ENCODE measurements around the gene DIO1.
A peak's percentile ranks its signal among the peaks of the same experiment; 100 is the strongest.
"Not testable (repeated sequence)": the region's sequence is repeated elsewhere in the genome, so short reads cannot be mapped to it uniquely, and the experiment has no call there.

Gene DIO1

DNA sequence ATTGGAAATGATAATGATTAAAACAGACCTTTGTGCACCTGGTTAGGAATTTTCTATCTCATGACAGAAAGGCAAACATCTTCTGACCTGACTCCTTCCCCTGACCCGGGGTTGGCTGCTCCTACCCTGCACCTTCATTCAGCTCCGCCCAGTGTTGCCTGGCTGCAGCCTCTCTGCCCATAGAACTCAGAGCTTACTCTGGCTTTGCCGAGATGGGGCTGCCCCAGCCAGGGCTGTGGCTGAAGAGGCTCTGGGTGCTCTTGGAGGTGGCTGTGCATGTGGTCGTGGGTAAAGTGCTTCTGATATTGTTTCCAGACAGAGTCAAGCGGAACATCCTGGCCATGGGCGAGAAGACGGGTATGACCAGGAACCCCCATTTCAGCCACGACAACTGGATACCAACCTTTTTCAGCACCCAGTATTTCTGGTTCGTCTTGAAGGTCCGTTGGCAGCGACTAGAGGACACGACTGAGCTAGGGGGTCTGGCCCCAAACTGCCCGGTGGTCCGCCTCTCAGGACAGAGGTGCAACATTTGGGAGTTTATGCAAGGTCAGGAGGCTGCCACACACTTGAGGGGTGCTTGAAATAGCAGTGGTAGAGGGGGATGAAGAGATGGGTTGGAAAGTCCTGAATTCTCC lies at the start of gene DIO1:
DIO1 (plus strand) TSS at position 189 of the 638 bp plus-strand sequence; CDS start at position 213, 24 bp downstream.
- no peak for DNase-seq (ENCODE audit: low read depth in 2 of 2)

DNA sequence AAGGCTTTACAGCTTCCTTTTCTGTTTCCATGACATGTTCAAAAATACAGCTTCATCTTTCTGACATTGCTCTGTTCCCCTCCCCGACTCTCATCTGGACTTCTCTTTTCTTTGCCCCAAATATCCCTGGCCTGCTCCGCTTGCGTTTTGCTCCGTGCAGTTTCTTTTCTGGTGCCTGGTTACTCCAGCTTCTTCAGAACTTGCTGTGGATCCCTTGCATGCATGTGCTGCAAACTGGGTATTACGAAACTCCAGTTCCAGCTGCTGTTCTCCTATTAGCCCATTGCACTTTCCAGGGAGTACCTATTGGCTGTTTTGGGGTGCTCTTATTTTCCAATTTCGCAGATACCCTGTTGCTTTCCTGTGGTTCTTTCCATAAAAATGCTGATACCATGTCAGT lies 46.0 kb upstream of the DIO1 start:
- DNase-seq (ENCODE audit: low read depth in 2 of 2) = no peak

DNA sequence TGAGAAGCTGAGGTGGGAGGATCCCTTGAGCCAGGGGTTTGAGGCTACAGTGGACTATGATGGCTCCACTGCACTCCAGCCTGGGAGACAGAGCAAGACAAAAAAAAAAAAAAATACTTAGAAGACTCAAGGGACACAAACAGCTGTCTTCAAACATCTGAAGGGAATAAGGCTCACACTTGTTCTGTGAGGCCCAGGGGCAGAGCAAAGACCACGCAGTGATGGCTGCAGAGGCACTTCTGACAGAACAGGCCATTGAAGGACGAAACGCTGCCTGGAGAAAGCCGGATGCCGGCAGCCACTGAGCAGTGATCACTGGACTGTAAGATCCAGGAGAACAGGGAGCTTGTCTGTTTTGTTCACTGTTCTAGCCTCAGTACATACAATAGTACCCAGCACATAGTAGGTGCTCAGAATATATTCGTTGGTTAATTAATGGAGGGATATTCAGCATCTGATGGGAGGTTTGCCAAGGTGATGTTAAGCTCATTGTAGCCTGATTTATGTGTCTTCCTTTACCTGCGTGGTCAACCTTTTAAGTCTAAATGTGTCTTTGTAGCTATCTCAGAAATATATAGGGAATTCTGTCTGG lies 43.8 kb upstream of the DIO1 start:
- no peak for DNase-seq (ENCODE audit: low read depth in 2 of 2)

DNA sequence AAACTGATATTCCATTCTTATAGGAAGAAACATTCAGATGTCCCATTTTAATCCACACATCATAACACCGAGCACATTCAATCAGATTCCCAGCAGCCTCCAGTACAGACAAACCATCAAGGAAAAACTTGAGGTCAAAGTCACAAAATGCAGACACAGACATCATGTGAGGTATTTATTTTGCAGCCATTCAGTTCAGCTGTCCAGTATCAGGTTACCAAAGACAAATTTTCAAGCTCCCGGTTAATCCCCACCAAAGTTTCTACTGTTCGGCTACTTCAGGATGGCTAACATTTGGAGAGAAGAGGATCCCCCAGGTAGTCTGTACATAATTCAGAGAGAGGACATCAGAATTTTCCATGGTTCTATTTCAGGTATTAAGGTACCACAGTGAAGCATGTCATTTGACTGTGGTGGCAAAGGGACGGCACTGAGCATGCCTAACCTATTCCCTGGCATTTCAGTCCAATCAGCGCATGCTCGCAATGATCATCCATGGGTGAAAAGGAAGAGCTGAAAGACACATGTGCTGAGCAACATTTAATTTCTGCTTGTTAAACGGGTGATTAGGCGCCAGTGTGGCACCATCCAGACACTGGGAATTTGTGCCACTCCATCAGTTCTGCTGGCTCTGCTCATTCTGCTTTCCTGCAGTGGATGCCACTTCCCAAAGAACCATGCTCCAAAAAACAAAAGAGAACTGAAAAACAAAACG lies 42.3 kb upstream of the DIO1 start:
- DNase-seq (ENCODE audit: low read depth in 2 of 2) = no peak

DNA sequence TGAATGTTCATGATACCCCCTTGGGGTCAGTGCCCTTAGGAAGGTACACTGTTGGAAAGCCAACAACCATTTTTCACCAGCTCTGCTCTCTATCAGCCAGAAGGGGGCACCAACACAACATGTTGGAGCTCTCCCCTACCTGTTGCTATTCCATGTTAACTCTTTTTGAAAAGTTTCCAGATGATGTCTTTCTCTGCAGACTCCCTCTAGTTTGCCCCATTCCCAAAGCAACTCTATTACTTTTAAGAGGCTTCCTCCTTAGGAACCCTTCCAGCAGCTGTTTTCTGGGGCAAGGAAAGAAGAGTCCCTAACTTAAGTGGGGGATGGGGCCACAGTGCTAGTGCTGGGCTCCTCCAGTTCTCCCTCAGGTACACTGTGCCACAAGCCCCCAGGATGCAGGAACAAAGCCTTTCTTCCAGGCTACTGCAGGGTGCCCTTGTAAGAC lies 33.0 kb upstream of the DIO1 start:
- peak; percentile 13 to 17 for DNase-seq (ENCODE audit: low read depth in 2 of 2)

DNA sequence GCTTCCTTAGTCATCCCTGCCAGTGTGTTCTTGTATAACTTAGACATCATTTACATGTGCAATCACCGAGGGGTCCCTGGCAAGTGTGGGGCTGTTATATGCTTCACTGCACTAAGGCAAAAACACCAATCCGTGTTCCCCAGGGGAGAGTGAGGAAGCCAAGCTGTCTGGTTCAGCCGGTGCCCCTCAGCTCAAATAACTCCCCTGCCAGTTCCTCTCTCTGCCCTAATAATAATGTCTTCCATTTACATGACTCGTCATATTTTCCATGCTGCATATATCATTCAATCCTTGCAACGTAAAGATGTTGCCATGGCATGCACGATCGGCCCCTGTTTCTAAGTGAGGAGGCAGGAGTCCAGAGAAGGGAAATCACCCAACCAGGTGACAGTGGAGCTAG lies 31.5 kb upstream of the DIO1 start:
- no peak for DNase-seq (ENCODE audit: low read depth in 2 of 2)

DNA sequence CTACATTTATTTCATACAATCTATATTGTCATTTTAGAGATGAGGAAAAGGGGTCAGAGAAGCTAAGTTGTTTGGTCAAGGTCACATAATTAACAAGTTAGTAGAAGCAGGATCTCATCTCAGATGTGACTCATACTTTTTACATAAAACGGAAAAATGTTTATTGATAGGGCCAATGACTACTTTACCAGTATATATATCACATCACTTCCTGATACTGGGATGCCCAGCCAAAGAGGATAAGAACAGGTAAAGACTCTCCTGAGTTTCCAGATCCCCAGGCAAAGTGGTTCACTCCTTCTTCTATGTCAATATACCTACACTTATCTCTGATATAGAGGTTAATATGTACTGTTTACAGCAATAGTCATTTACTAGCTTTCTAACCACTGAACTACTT lies 25.4 kb upstream of the DIO1 start:
- no peak for DNase-seq (ENCODE audit: low read depth in 2 of 2)

DNA sequence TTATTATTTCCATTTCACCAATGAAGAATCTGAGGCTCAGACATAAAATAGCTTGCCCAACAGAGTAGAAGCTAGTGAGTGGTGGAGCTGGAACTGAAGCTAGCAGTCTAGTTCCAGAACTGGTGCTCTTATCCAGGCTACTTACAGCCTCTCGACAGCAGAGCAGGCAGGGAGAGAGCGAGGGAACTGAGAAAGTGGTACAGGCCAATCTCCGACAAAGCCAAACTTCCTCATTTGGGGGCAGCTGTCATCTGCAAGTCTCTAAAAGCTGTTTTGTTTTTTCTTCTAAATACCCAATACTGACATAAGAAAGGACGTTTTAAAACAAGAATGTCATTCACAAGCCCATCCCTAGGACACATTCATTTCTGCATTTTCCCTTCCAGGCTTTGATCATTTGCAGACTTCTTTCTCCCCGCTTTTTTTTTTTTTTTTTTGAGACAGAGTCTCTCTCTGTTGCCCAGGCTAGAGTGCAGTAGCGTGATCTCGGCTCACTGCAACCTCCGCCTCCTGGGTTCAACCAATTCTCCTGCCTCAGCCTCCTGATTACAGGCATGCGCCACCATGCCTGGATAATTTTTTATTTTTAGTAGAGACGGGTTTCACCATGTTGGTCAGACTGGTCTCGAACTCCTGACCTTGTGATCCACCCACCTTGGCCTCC lies 24.4 kb upstream of the DIO1 start:
- no peak for DNase-seq (ENCODE audit: low read depth in 2 of 2)

DNA sequence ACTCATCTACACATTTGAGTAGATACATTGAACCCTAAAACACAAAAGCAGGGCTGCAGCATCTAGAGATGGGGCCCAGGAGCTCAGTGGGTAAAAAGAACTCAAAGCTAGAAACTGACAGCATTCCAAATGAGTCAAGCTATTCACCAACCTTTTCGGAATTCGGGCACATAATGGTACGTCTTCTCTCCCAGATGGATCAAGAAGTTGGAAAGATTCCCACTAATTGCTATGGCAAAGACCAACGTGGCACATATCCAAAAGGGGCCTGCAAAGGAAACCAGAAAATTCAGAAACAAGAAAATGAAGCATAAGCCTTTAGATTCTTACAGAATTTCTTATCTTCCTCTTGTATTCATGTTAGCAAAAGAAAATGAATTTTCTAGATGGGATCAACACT lies 22.8 kb upstream of the DIO1 start:
- DNase-seq (ENCODE audit: low read depth in 2 of 2) = no peak

DNA sequence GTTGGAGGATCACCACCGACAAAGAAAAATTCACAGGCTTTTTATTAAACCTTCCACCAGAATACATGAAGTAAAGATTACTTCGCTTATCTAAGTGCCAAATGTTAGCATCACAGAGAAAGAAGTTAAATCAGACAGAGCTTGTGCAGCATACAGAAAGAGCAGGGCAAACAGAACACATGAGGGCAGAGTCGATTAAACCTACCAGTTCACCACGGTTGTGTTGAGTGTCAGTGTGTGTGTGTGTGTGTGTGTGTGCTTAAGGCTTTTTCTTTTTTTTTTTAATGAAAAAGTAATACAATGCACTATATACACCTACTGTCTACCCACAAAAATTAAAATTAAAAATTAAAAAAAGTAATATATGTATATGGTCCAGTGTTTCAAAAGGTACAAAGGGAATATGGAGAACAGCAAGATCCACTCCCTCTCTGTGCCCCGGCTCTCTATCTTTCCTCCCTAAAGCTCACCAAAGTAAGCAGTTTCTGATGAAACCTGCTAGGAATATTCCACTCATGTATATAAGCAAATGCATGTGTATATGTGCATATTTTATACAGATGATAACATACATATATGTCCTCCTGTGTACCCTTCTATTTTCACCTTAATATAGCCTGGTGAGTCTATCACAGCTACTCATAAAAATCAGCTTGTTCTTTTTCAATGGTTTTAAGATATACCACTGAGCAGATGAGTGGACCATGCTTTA lies 22.1 kb upstream of the DIO1 start:
- DNase-seq (ENCODE audit: low read depth in 2 of 2) = no peak

DNA sequence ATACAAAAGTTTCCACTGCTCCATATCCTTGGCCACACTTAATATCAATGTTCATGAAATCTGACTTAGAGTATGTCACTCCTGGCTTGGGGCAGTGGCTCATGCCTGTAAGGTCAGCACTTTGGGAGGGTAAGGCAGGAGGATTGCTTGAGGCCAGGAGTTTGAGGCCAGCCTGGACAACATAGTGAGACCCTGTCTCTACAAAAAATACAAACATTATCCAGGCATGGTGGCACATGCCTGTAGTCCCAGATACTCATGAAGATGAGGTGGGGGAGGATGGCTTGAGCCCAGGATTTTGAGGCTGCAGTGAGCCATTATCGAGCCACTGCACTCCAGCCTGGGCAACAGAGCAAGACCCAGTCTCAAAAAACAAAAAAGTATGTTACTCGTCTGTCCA lies 18.8 kb upstream of the DIO1 start:
- not testable (repeated sequence) for DNase-seq (ENCODE audit: low read depth in 2 of 2)

DNA sequence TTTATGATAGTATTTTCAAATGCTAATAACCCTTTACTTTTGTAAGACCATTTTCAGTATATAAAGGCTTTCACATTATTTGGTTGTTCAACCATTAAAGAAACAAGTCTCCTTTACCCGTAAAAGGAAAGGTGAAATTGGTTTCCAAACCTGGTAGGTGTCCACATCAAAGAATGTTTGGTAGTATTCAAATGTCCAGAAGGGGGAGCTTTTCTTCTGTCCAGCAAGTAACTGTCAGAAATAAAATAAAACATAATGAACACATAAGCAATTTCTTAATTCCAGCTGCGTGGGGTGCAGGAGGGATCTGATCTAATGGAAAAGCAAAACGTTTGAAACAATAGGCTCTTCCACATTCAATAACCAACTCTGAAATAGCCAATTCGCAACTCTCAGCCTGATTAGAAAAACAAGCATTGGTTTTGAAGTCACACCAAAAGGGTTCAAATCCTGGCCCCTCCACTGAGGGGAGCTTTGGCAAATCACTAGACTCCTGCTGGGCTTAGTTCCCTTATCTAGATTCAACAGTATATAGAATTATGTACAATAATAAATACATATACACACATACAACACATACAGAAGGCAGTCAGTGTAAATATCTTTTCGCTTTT lies 15.4 kb upstream of the DIO1 start:
- DNase-seq (ENCODE audit: low read depth in 2 of 2) = no peak

DNA sequence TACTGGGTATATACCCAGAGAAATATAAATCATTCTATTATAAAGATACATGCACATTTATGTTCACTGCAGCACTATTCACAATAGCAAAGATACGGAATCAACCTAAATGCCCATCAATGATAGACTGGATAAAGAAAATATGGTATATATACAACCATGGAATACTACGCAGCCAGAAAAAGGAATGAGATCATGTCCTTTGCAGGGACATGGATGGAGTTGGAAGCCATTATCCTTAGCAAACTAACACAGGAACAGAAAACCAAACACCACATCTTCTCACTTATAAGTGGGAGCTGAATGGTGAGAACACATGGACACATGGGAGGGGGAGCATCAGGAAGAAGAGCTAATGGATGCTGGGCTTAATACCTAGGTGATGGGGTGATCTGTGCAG lies 12.1 kb upstream of the DIO1 start:
- not testable (repeated sequence) for DNase-seq (ENCODE audit: low read depth in 2 of 2)

DNA sequence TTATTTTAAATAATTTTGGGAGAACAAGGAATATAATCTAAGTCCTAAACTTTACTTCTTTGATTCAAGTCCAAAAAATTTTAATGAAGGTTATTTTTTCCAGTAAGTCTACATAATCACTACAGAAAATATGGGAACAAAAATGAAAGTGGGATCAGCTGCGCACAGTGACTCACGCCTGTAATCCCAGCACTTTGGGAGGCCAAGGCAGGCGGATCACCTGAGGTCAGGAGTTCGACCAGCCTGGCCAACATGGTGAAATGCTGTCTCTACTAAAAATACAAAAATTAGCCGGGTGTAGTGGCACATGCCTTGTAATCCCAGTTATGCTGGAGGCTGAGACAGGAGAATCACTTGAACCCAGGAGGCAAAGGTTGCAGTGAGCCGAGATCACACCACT lies 10.4 kb upstream of the DIO1 start:
- not testable (repeated sequence) for DNase-seq (ENCODE audit: low read depth in 2 of 2)

DNA sequence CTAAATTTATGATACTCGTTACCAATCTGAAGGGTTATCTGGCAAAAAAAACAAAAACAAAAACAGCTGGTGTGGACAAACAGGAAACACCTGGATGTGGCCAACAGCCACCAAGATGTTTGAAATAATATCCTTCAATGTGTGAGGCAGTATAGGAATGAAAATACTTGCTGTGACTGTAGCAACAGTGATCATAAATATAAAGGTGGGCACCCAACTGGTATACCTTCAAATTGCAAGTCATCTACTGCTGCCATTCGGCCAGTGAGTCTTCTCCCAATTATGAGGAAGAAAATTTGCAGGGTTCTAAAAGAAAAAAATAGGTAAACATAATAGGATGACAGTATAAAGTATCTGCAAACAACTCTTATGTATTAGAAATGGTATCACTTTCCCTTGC lies 5.3 kb upstream of the DIO1 start:
- no peak for DNase-seq (ENCODE audit: low read depth in 2 of 2)

DNA sequence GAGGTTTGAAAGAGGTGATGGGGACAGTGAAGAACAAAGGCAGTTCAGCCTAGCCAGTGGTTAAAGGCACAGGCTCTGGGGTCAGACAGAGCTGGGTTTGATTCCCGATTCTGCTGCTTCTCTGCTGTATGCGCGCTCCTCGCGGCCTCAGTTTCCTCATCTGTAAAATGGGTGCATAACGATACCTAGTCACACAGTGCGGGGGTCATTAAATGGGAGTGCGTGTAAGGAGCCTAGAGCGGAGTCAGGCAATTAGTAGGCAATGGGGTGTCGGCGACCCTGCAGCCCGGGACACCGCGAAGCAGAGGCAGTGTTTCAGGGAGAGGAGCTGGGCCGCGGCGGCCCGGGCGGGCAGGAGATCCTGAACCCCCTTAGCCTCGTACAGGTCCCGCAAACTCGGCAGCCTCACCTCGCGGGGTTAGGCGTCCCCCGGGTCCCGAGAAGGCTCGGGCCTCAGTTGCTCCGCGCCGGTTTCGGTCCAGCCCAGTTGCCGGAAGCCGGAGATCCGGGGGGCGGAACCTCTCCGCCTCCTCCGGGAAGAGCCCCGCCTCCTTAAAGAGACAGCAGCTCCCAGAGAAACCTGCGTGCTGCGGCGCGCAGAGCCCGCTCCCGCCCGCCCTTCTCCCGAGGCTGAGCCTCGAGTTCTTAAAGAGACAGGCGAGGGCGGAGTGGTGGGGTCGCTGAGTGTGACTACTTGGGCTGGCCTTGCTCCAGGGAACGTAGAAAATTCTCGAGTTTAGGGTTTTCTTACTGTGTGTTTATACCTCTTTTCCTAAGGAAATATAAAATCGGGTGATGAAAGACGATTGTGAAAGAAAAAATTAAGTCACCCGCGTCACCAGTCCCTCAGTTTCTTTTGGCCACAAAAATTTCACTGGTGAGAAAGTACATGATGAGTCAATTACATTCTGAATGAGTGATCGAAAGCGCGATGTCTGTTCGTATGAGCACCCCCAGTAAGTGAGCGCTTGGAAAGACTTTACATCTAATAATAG lies 4.4 kb upstream of the DIO1 start, which contains the start of gene YIPF1:
YIPF1 (minus strand) TSS at position 494 of the 995 bp plus-strand sequence. CDS start 860 bp downstream, outside the sequence.
- peak; percentile 67 to 70 for DNase-seq (ENCODE audit: low read depth in 2 of 2)

DNA sequence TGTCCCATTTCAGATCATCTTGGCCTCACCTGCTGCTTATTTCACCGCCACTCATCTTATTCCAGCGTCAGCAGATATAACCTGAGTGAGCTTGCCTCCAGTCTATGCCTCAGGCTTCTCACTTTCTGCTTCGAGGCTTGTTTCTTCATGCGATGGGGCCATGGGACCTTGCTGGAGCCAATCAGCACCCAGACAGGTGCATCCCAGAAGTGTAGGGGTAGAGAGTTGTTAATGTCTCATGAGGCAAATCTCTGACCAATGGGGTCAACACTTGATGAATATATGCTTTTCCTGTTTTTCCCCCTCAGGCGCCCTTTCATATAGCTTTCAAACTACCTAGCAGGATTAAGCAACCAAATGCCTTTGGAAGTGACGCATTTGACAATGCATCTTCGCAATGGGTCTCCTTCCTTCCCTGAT lies 3.5 kb upstream of the DIO1 start:
- no peak for DNase-seq (ENCODE audit: low read depth in 2 of 2)

DNA sequence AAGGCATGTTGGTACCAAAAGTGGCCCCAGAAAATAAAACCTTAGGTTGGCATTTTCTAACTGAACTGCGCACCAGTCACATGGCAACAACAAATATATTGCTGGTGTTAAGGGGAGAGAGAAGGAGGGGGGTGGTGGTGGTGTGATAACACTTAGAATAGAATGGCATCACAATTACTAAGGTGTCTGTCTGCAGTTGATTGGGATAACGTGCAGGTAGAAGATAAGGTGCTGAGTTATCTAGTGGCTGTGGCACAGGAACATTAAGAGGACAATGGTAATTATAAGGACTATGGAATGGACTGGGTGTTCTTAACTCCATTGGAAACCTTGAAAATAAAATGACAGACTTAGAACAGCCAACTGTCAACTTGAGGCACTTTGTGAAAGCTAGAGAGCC lies 3.0 kb upstream of the DIO1 start:
- no peak for DNase-seq (ENCODE audit: low read depth in 2 of 2)

DNA sequence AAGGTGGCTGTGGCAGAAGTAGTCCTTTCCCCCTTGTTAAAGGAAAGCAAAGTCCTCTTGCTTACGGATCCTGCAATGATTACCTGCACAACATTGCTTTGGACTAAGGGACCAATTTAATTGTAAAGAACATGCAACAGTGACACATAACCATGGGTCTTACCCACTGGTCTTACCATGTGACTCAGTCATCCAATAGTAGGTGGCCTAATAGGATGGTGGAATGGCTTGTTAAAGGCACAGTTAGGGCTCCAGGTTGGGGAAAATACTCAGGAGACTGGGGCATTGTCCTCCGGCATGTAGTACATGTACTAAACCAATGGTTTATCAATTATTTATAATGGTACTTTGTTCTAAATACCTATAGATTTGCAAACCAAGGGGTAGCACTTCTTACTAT lies 2.3 kb upstream of the DIO1 start:
- no peak for DNase-seq (ENCODE audit: low read depth in 2 of 2)

DNA sequence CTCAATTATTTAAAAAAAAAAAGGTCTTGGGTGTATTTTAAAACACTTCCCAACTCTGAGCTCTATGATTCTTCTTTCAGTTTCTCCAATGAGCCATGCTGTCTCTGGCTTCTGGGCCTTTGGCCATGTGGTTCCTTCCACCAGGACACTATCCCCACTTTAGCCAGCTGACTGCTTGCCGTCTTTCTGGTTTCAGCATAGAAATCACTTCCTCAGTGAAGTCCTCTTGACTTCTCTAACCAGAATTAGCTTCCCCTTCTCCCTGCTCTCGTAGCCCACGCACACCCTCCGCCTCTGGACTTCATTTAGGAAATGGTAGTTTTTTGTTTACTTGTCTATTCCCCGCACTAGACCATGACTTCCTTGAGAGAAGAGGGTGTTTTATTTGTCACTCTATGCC lies 1.1 kb upstream of the DIO1 start:
- no peak for DNase-seq (ENCODE audit: low read depth in 2 of 2)

Measured in fibroblast of skin of left biceps (primary cell).